HG02610 (cell line): Measurements from ENCODE around the gene SEPHS2.

Source experiments
- ATAC-seq: cut with Tn5 transposase; IDR thresholded peaks from one replicate; pipeline ENCODE4 v1.9.1; 2021; ENCODE audit warnings: mild to moderate bottlenecking, moderate library complexity; ENCODE audit not compliant: unreplicated experiment

The SEPHS2 gene

GRCh38 chr16:30430428-30430970 is 15.2 kb downstream of the SEPHS2 start:
- no peak for ATAC-seq

GRCh38 chr16:30429678-30430427 is 15.8 kb downstream of the SEPHS2 start, which contains the start of gene DCTPP1:
TSS of gene DCTPP1 (minus strand) at chr16:30430030. CDS start at chr16:30429980, 50 bp downstream.
- peak; percentile 98 for ATAC-seq

GRCh38 chr16:30429418-30429677 is 16.3 kb downstream of the SEPHS2 start:
- ATAC-seq: no peak

- ATAC-seq: no peak
Measured at GRCh38 chr16:30428055-30428454, 17.6 kb downstream of the SEPHS2 start.

GRCh38 chr16:30421010-30421409 is 24.7 kb downstream of the SEPHS2 start:
- ATAC-seq: no peak

- no peak for ATAC-seq
Measured at GRCh38 chr16:30418350-30419181, 27.1 kb downstream of the SEPHS2 start.

- peak; percentile 82 for ATAC-seq
Measured at GRCh38 chr16:30417529-30418349, 27.9 kb downstream of the SEPHS2 start.

GRCh38 chr16:30416624-30417528 is 28.8 kb downstream of the SEPHS2 start:
- no peak for ATAC-seq

- ATAC-seq: no peak
Measured at GRCh38 chr16:30416047-30416603, 29.5 kb downstream of the SEPHS2 start.

GRCh38 chr16:30414159-30414558 is 31.5 kb downstream of the SEPHS2 start:
- ATAC-seq: no peak

- ATAC-seq: no peak
Measured at GRCh38 chr16:30413112-30413806, 32.4 kb downstream of the SEPHS2 start.

GRCh38 chr16:30409125-30410060 is 36.3 kb downstream of the SEPHS2 start:
- peak; percentile 35 for ATAC-seq

- no peak for ATAC-seq
Measured at GRCh38 chr16:30407804-30408534, 37.7 kb downstream of the SEPHS2 start.

GRCh38 chr16:30407102-30407803 is 38.4 kb downstream of the SEPHS2 start, which contains the start of gene ZNF771:
TSS of gene ZNF771 (plus strand) at chr16:30407606. CDS start at chr16:30408054, 448 bp downstream.
- peak; percentile 84 for ATAC-seq

GRCh38 chr16:30406795-30407101 is 38.9 kb downstream of the SEPHS2 start:
- ATAC-seq: peak; percentile 9

- ATAC-seq: no peak
Measured at GRCh38 chr16:30401768-30402425, 43.8 kb downstream of the SEPHS2 start.
